Hematopoietic multipotent progenitor cell treated with erythropoietin and hydrocortisone succinate and interleukin-3 and kit ligand, for 6 days (in vitro differentiated cells): Measurements from ENCODE around the gene IPO11.
A peak's percentile ranks its signal among the peaks of the same experiment; 100 is the strongest.

Experiments used
- DNase-seq: peaks from one replicate; pipeline ENCODE4 v3.0.0-alpha.2; 2015

IPO11 gene

GRCh38 chr5:62412549-62413329, at the start of gene IPO11:
Gene IPO11, plus strand, starts transcription at chr5:62412763. Its CDS starts 24,517 bp downstream, at chr5:62437280.
- peak; percentile 100 for DNase-seq

- DNase-seq = no peak
Observed at GRCh38 chr5:62369039-62369438, 43.5 kb upstream of the IPO11 start.

GRCh38 chr5:62371409-62371808, 41.2 kb upstream of the IPO11 start:
- no peak for DNase-seq

- DNase-seq = no peak
Observed at GRCh38 chr5:62372600-62372999, 40.0 kb upstream of the IPO11 start.

- no peak for DNase-seq
Observed at GRCh38 chr5:62373382-62373781, 39.2 kb upstream of the IPO11 start.

- no peak for DNase-seq
Observed at GRCh38 chr5:62374090-62374489, 38.5 kb upstream of the IPO11 start.

- DNase-seq = no peak
Observed at GRCh38 chr5:62375627-62376026, 36.9 kb upstream of the IPO11 start.

- peak; percentile 55 for DNase-seq
Observed at GRCh38 chr5:62376064-62376463, 36.5 kb upstream of the IPO11 start.

GRCh38 chr5:62385131-62385530, 27.4 kb upstream of the IPO11 start:
- no peak for DNase-seq

GRCh38 chr5:62385816-62386400, 26.7 kb upstream of the IPO11 start:
- no peak for DNase-seq

GRCh38 chr5:62386824-62387223, 25.7 kb upstream of the IPO11 start:
- no peak for DNase-seq

- DNase-seq = no peak
Observed at GRCh38 chr5:62395210-62395950, 17.2 kb upstream of the IPO11 start.

GRCh38 chr5:62403411-62404250, 8.9 kb upstream of the IPO11 start, which contains the start of gene DIMT1:
Gene DIMT1, minus strand, starts transcription at chr5:62403905. Its CDS starts 133 bp downstream, at chr5:62403772.
- DNase-seq = peak; percentile 100

GRCh38 chr5:62413711-62414110, 1.1 kb downstream of the IPO11 start:
- no peak for DNase-seq

GRCh38 chr5:62418462-62419076, 6.0 kb downstream of the IPO11 start:
- no peak for DNase-seq

GRCh38 chr5:62419609-62420008, 7.0 kb downstream of the IPO11 start:
- no peak for DNase-seq

- DNase-seq = peak; percentile 74
Observed at GRCh38 chr5:62421414-62421813, 8.9 kb downstream of the IPO11 start.

GRCh38 chr5:62424763-62425162, 12.2 kb downstream of the IPO11 start:
- DNase-seq = no peak

GRCh38 chr5:62431735-62432620, 19.4 kb downstream of the IPO11 start:
- DNase-seq = peak; percentile 60

GRCh38 chr5:62432621-62433064, 20.1 kb downstream of the IPO11 start:
- DNase-seq = peak; percentile 70

GRCh38 chr5:62448528-62448927, 36.0 kb downstream of the IPO11 start:
- no peak for DNase-seq
